CD4-positive, alpha-beta T cell treated with Interleukin-10 for 1 hour (primary cell): ENCODE measurements around the gene FAM107A.

ENCODE experiments used
- DNase-seq: peaks from one replicate; pipeline ENCODE4 v3.0.0-alpha.2; 2020

FAM107A gene

DNA sequence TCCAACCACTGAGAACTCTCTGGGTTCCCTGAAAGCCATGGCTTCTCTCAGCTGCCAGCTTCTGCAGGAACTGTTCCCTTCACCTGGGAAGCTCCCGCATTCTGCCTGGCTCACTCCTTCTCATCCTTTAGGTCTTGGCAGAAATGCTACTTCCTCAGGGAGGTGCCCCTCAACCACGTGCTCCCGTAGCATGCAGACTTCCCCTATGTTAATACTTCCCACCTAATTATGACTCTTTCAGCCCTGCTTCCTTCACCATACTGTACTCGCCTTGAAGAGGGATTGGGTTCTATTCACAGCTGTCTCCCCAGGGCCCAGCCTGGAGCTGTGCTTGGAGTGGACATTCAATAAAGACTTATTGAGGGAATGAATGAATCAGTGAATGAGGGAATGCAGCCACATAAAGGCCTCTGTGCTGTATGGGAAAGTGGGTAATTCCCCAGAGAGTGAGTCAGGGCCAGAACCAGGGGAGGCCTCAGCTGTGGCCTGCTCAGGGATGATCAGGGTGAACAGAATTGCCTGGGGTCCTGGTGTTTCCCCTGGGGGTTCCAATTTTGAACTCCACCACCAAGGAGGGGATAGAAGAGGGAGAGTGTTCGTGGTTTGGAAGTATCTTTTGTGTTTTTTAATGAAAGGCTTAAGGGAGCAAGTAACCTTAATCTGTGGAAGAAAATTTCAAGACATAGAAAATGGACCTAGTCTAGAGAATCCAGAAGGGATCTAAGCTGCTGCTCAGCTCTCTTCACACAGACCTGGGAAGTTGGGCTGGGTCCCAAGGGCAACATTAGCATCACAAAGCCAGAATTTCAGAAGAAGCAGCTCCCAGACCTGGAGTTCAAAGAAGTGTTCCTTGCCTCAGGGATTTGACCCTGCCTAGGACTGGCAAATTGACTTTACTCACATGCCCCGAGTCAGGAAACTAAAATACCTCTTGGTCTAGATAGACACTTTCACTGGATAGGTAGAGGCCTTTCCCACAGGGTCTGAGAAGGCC lies 14.6 kb upstream of the FAM107A start:
- no peak for DNase-seq

GRCh38 chr3:58588030-58588614 lies 10.9 kb upstream of the FAM107A start:
- DNase-seq = no peak

- DNase-seq = no peak
Measured at GRCh38 chr3:58586776-58587192, 9.6 kb upstream of the FAM107A start.

GRCh38 chr3:58585994-58586393 lies 8.8 kb upstream of the FAM107A start:
- DNase-seq = no peak

DNA sequence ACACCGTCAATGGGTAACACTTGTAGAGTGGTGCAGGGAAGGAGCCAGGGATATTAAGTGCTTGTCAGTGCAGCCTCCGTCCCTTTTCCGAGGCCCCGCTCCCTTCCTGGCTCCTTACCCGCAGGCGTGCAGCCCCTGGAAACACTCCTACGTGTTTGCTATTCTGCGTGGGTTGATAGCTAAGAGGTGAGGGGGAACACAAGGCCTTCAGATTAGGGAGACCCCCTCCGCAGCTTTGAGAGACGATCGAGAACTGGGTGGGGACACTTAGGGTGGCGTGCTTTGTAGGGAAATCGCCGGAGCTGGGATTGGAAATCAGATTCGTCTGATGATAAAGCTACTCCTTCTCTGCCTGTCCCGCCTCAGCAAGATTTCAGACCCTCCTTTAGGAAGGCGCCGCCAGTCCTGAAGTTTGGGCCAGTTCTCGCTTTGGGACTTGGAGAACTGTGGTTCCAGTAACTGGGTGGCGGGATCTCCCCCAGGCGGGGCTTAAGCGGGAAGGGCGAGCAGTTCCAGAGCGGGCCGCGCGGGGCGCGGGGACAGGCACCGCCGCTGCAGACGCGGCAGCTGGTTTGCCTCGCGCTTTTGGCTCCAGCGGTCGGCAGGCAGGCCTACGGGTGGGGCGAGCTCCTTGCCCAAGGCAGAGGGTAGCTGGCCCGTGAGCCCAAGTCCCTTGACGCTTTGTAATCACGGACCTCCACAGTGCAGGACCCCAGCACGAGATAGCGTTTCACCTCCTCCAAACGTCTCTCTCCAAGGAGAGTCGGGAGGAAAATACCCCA lies 8.0 kb upstream of the FAM107A start:
- peak; percentile 52 for DNase-seq

- peak; percentile 4 for DNase-seq
Measured at GRCh38 chr3:58584690-58585004, 7.5 kb upstream of the FAM107A start.

- no peak for DNase-seq
Measured at GRCh38 chr3:58581328-58582091, 4.3 kb upstream of the FAM107A start.

DNA sequence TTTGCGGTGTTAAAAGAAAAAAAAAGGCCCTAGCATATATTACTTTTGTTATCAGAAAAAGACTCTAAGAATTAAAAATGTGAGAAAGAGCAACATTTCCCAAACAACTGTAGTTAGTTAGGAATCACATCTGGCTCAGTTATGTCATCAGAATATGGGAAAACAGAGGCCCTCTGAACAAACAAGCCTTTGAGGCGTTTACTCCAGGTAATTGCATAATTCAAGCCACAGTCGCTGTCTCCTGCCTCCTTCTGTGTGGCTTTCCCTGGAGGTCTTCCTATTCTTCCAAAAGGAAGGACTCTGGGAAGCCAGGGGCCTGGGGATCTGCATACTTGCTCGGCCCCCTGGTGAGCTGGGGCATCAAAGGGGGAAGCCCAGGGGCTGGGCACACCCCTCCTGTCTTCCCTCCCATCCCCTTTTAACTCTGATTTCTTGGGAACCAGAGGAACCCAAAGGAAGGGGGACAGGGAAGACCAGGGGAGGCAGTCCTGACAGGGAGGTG lies 3.7 kb upstream of the FAM107A start:
- no peak for DNase-seq

GRCh38 chr3:58578873-58579272 lies 1.7 kb upstream of the FAM107A start:
- no peak for DNase-seq

DNA sequence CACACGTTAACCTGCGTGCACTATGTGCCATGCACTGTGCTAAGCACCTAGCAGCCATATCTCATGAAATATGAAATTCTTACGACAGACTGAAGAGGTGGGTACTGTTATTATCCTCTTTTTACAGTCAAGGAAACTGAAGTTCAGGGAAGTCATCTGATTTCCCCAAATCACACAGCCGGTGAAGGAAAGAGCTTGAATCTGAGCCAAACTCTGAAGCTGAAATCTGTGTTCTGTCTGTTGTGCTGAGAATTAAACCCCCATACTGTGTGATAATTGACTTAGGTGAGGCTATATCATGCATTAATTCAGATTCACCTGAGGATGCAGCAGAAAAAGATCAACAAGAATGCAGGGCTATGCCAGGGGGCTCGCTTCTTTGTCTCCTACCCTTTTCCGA lies 475 bp downstream of the FAM107A start:
- no peak for DNase-seq

DNA sequence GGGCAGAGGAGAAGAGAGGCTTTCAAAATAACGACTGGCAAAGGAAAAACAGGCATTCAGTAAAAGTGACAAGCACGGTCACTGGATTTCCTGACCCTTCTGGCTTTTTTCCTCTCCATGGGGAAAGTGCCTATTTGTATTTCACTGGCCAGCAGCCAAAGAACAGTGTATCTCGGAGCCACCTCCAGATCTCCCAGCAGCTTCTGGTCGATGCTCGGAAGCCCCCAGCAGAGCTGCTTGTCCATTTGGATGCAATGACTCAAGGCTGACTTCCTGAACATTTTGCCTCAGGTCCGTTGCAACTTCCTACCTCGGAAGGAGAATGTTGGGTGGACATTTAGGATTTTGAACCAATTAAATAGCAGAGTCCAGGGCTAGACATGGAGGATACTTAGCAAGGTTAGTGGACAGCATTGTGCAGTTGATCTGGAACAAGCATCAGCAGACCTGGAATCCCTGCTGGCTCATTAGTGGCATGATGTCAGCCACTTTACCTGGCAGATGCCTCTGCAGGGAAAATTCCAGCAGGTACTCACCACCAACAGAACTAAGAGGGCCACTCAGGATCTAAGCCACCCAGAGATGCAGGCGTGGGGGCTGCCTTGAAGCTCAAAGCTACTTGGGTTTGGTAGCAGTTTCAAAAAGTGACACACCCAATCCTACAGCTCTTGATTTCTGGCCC lies 1.1 kb downstream of the FAM107A start:
- no peak for DNase-seq

DNA sequence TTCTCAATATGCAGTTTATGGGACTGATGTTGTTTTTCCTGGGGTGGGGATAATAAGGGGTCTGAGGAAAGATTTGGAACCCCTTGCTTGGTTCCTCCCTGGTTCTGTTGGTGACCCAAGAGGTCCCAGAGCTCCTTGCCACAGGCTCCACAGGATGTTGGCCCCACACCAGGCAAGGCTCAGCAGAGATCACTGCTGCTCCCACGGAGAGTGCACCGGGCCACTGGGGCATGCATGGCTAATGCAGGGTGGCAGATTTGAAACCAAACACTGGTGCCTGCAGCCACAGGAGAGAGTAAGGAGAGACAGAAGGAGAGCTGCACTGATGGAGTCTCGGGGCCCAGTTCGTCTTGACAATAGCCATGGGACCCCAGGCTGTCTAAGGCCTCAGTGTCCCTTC lies 2.5 kb downstream of the FAM107A start:
- no peak for DNase-seq

DNA sequence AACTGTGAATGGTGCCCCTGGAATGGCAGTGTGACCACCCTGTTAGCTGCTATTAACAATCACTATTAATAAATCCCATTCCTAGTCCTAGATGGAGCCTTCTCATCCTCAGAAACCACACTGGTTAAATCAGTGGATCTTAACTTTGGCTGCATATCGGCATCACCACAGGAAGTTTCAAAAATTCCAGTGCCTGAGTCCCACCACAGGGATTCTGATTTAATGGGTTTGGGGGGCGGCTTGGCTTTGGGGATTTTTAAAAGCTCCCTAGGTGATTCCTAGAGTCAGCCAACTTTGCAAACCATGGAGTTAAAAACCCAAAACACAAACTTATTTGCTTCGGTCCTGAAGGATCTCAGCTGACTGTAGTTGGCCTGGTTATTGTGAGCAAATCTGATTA lies 3.1 kb downstream of the FAM107A start:
- DNase-seq = no peak

DNA sequence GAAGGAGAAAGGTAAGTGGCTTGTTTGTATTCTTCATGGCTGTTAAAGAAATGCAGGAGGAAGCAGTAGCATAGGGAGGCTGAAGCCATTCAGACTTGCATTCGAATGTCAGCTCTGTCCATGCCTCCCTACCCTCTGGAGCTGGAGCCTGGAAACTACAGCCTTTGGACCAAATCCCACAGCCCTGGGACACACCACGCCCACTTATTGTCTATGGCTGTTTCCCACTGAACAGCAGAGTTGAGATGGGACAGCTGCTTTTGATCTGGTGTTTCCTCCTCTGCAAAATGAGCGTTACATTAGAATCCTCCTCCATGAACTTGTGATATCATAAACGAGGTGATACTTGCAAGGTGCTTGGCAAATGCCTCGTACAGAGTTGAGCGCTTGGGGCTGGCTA lies 3.6 kb downstream of the FAM107A start:
- no peak for DNase-seq

GRCh38 chr3:58572634-58573230 lies 4.5 kb downstream of the FAM107A start:
- DNase-seq = no peak

DNA sequence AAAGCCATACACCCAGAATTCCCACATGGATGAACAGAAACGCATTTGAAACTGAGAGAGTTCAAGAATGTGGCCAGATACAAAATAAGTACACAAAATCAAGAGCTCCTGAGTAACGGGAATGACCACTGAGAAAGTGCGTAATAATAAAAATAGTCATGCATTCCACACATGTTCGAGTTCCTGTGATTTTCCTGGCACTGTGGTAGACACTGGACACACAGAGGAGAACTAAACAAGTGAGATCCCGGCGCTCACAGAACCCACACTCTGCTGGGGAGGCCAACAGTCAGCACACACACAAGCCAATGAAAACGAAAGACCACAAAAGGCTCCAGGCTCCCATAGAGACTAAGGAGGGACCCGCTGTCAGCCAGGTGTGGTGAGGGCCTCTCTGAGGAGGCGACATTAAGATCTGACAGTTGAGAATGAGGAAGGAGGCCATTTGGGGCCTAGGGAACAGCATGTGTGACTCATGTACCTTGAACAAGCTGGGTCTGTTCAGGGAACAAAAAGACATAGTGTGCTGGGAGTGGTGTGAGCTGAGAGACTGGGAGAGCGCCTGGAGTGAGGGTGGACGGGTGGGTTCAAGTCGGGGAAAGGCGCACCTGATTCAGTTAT lies 5.1 kb downstream of the FAM107A start:
- no peak for DNase-seq

DNA sequence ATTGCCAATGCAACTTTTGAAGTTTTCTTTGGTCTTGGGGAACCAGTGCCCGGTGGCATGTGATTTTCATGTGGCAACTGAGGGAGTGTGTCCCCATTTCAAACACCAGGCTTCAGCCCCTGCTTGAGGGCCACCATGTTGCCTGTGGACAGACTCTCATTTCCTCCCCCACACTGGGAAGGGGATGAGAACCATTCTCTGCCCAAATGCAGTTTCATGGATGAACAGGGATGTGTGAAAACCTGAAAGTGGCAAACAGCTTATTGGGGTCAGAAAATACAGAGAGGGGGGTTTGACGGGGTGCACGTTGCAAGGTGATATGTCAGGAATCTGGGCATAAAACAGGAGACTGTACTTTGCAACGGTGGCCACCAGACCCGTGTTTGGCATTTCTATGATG lies 6.3 kb downstream of the FAM107A start:
- no peak for DNase-seq

- DNase-seq = no peak
Measured at GRCh38 chr3:58569287-58570001, 7.7 kb downstream of the FAM107A start.

DNA sequence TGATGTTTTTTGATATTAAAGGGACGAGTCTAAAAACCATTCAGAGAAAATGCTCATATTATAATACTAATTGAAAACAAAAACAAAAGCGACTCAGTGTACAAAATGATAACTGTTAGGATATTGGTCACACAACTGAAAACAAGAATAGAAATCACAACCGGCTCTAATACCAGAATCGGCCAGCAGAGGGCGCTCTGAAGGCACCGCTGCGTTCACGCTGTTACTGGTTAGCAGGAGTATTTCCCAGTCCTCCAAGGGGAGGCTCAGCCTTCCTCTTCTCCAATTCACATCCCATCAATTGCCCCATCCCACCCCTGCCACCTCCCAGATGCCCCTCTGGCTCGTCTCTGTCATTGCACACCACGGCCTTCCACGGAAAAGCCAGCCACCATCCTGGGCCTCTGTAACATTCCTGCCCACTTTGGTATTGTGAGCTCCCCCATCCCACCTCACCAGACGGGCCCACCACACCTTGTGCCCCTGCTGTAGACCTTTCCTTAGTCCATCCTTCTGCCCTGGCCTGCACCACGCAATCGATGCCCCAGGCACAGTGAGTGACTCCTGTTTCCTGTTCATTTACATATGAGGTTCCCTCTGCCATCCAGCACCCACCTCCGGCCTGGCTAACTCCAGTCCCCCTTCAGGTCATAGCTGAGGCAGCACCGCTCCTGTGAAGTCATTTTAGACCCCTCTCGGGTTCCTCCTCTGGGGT lies 8.5 kb downstream of the FAM107A start:
- DNase-seq = peak; percentile 62

DNA sequence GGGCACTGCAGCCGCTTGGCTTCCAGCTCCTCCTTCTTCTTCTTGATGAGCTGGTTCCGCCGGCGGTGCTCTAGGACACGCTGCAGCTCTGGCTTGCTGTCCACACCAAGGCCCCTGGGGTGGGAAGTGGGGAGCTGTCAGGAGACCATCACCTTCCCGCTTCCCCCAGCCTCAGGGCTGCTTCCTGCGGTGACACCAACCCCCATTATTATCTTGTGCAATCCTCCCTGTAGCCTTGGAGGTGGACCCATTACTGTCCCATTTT lies 10.0 kb downstream of the FAM107A start:
- no peak for DNase-seq
